Right atrium auricular region (tissue), 2 donors: ENCODE results near the gene MAGI2. TPM values are rescaled to one million over a fixed set of nuclear protein-coding genes. Genes with fewer than 3 reads are reported as not detected.

ENCODE experiments used
- DNase-seq: peaks from one replicate; pipeline ENCODE4 v3.0.0-alpha.2; 2019; ENCODE audit warnings: low spot score
- H3K27ac ChIP-seq, 2 donors: fragments of 200-600 bp; sonication (generic); 1 replicate in 1 of 2; 2 replicates in 1 of 2; pipeline ENCODE4 v1.5.1; 2016 to 2019
- H3K27me3 ChIP-seq, 2 donors: fragments of 200-600 bp; sonication (generic); one replicate each; pipeline versions ENCODE4 v1.5.1 to v1.6.0; 2017 to 2019
- H3K36me3 ChIP-seq: fragments of 200-600 bp; sonication (generic); one replicate; pipeline ENCODE4 v1.5.1; 2016
- H3K4me1 ChIP-seq, 2 donors: fragments of 200-600 bp; sonication (generic); one replicate each; pipeline versions ENCODE4 v1.5.1 to v1.6.0; 2017 to 2019
- H3K4me3 ChIP-seq, 2 donors: fragments of 200-600 bp; sonication (generic); 1 replicate in 1 of 2; 2 replicates in 1 of 2; pipeline ENCODE4 v1.5.1; 2017 to 2019; ENCODE audit warnings: mild to moderate bottlenecking in 1 of 2, moderate library complexity in 1 of 2
- H3K9me3 ChIP-seq, 2 donors: fragments of 200-600 bp; sonication (generic); one replicate each; pipeline ENCODE4 v1.5.1; 2019
- CTCF ChIP-seq, 2 donors: fragments of 200-600 bp; sonication (generic); IDR thresholded peaks; one replicate each; pipeline ENCODE4 v1.5.1; 2019; ENCODE audit warnings: antibody characterized with exemption in 2 of 2
- total RNA-seq, 2 donors: library from RNA; depleted of rRNA; stranded (reverse); fragments of >200 nt; gene quantifications; one replicate each; pipeline ENCODE4 v1.1.0, GENCODE V29; 2016

Gene MAGI2
- total RNA-seq, 2 donors from 2014 or later, result 5.9 to 6.0 TPM

GRCh38 chr7:78703391-78703790 lies 750.1 kb downstream of the MAGI2 start:
- Histone ChIP-seq H3K9me3 (no peaks in the 10 kb centered on the region), H3K4me3 (no peak overlapping the region), H3K27ac (no peak overlapping the region), H3K27me3 (no peaks in the 10 kb centered on the region), H3K4me1 (no peaks in the 10 kb centered on the region), H3K36me3 (no peaks in the 10 kb centered on the region)
- no peak for DNase-seq
- no peak for TF ChIP-seq CTCF (IDR thresholded peaks at IDR 0.05)

DNA sequence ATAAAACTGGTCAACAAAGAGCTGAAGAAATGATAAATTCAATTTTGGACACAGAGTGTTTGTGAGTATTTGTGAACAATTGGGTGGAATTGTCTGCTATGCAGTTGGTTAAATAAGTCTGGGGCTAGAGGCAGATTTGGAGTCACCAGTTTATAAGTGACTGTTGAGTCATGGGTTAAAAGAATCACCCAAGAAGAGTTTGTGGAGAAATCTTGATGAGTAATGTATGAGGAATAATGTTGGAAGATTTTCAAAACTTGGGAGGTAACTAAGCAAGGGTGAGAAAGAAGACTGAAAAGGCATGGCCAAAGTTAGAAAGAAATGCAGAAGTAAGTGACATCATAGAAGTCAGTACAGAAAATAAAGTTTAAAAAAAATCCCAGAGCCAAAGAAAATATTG lies 750.7 kb downstream of the MAGI2 start:
- Histone ChIP-seq H3K4me1 (no peaks in the 10 kb centered on the region), H3K36me3 (no peaks in the 10 kb centered on the region), H3K27ac (no peak overlapping the region), H3K9me3 (no peaks in the 10 kb centered on the region), H3K27me3 (no peaks in the 10 kb centered on the region), H3K4me3 (no peak overlapping the region)
- TF ChIP-seq CTCF (IDR thresholded peaks at IDR 0.05), result no peak
- no peak for DNase-seq

DNA sequence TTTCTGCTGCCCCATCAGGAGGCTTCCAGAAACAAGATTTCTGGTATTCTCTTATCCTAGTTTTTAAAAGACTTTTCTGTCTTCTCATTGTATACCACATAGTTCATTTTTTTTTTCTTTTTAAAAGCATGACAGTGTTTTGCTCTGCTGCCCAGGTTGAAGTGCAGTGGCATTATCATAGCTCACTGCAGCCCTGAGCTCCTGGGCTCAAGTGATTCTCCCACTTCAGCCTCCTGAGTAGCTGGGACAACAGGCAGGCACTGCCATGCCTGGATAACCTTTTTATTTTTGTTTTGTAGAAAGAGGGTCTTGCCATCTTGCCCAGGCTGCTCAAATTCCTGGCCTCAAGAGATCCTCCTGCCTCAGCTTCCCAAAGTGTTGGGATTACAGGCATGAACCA lies 757.6 kb downstream of the MAGI2 start:
- no peaks in the 10 kb centered on the region for H3K9me3 ChIP-seq
- H3K27me3 ChIP-seq, result no peaks in the 10 kb centered on the region
- no peaks in the 10 kb centered on the region for H3K36me3 ChIP-seq
- no peak for DNase-seq
- no peak for TF ChIP-seq CTCF (IDR thresholded peaks at IDR 0.05)
- H3K4me3 ChIP-seq, result no peak overlapping the region
- H3K4me1 ChIP-seq, result no peaks in the 10 kb centered on the region
- H3K27ac ChIP-seq, result no peak overlapping the region

DNA sequence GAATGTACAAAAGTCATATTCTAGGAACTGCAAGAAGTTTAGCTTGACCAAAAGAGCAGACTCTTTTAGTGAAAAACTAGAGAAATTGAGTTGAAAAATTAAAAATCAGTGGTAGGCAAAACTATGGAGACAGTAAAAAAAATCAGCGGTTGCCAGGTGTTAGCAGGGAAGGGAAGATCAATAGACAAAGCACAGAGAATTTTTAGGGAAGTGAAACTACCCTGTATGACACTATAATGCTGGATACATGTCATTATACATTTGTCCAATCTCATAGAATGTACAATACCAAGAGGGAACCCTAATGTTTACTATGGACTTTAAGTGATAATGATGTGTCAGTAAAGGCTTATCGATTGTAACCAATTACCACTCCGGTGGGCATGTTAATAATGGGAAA lies 761.9 kb downstream of the MAGI2 start:
- H3K27ac ChIP-seq, result no peak overlapping the region
- no peaks in the 10 kb centered on the region for H3K36me3 ChIP-seq
- H3K4me3 ChIP-seq, result no peak overlapping the region
- no peaks in the 10 kb centered on the region for H3K27me3 ChIP-seq
- TF ChIP-seq CTCF (IDR thresholded peaks at IDR 0.05), result no peak
- no peak for DNase-seq
- H3K4me1 ChIP-seq, result no peaks in the 10 kb centered on the region
- H3K9me3 ChIP-seq, result no peaks in the 10 kb centered on the region

- H3K9me3 ChIP-seq, result no peaks in the 10 kb centered on the region
- no peak for DNase-seq
- H3K36me3 ChIP-seq, result no peaks in the 10 kb centered on the region
- H3K27ac ChIP-seq, result no peak overlapping the region
- H3K4me1 ChIP-seq, result no peaks in the 10 kb centered on the region
- TF ChIP-seq CTCF (IDR thresholded peaks at IDR 0.05), result no peak
- H3K27me3 ChIP-seq, result no peaks in the 10 kb centered on the region
- H3K4me3 ChIP-seq, result no peak overlapping the region
These were observed 763.3 kb downstream of the MAGI2 start for GRCh38 chr7:78690174-78690573.

DNA sequence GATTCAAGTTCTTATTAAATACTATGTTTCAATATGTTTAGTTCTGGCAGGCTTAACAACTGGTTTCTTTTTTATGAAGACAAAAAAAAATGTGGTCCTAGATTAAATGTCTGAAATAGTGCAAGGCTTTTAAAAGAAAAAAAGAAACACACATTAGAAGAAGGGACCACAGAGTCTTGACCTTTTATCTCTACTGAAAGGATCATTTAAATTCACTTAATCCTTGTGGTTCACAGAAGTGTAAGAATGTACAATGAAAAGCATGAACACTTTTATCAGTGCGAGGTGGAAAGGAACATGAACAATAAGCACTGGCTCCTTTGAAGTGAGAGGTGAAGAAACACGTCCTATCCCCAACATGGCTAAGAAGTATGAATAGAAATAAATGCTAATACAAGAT lies 765.1 kb downstream of the MAGI2 start:
- no peaks in the 10 kb centered on the region for H3K4me1 ChIP-seq
- H3K27me3 ChIP-seq, result no peaks in the 10 kb centered on the region
- no peaks in the 10 kb centered on the region for H3K36me3 ChIP-seq
- no peak overlapping the region for H3K27ac ChIP-seq
- no peak for TF ChIP-seq CTCF (IDR thresholded peaks at IDR 0.05)
- no peak for DNase-seq
- H3K4me3 ChIP-seq, result no peak overlapping the region
- H3K9me3 ChIP-seq, result no peaks in the 10 kb centered on the region
